Measurements from ENCODE around the gene KPNA1. TPM values are rescaled to one million over a fixed set of nuclear protein-coding genes. Genes with fewer than 3 reads are reported as not detected.

Gene KPNA1
- total RNA-seq, 1 donor from 2014 or later, result 86.8 TPM

GRCh38 chr3:122520861-122521260 lies 6.1 kb upstream of the KPNA1 start:
- no peaks in the 10 kb centered on the region for H3K4me1 Mint-ChIP-seq
- DNase-seq (ENCODE audit: low read depth, low spot score), result no peak
- peaks cover 10% of the 10 kb centered on the region for H3K27me3 Mint-ChIP-seq (ENCODE audit: low read depth)
- H3K27ac Mint-ChIP-seq (ENCODE audit: unreplicated experiment), result no peak overlapping the region
- no peaks in the 10 kb centered on the region for H3K36me3 Mint-ChIP-seq (ENCODE audit: low read depth)
- no peak for TF ChIP-seq CTCF (conservative IDR thresholded peaks at IDR 0.05)
- H3K9me3 Mint-ChIP-seq, result no peaks in the 10 kb centered on the region
- H3K4me3 Mint-ChIP-seq, result no peak overlapping the region

- no peak for TF ChIP-seq CTCF (conservative IDR thresholded peaks at IDR 0.05)
- Mint-ChIP-seq H3K27me3 (ENCODE audit: low read depth) (peaks cover 12% of the 10 kb centered on the region), H3K36me3 (ENCODE audit: low read depth) (no peaks in the 10 kb centered on the region), H3K4me3 (no peak overlapping the region), H3K27ac (ENCODE audit: unreplicated experiment) (no peak overlapping the region), H3K9me3 (no peaks in the 10 kb centered on the region), H3K4me1 (peaks cover 4% of the 10 kb centered on the region)
- no peak for DNase-seq (ENCODE audit: low read depth, low spot score)
Measured at GRCh38 chr3:122519693-122520092, 5.0 kb upstream of the KPNA1 start.

GRCh38 chr3:122516846-122517360 lies 2.2 kb upstream of the KPNA1 start:
- no peak for DNase-seq (ENCODE audit: low read depth, low spot score)
- Mint-ChIP-seq H3K9me3 (no peaks in the 10 kb centered on the region), H3K27me3 (ENCODE audit: low read depth) (peaks cover 12% of the 10 kb centered on the region), H3K36me3 (ENCODE audit: low read depth) (no peaks in the 10 kb centered on the region), H3K4me1 (peaks cover 19% of the 10 kb centered on the region), H3K27ac (ENCODE audit: unreplicated experiment) (no peak overlapping the region), H3K4me3 (peak overlapping the region; percentile 13)
- no peak for TF ChIP-seq CTCF (conservative IDR thresholded peaks at IDR 0.05)

GRCh38 chr3:122515870-122516269 lies 1.1 kb upstream of the KPNA1 start:
- peaks cover 29% of the 10 kb centered on the region for H3K4me1 Mint-ChIP-seq
- TF ChIP-seq CTCF (conservative IDR thresholded peaks at IDR 0.05), result no peak
- peak overlapping the region; percentile 60 for H3K4me3 Mint-ChIP-seq
- H3K27me3 Mint-ChIP-seq (ENCODE audit: low read depth), result peaks cover 12% of the 10 kb centered on the region
- H3K27ac Mint-ChIP-seq (ENCODE audit: unreplicated experiment), result no peak overlapping the region
- no peaks in the 10 kb centered on the region for H3K9me3 Mint-ChIP-seq
- peaks cover 2% of the 10 kb centered on the region for H3K36me3 Mint-ChIP-seq (ENCODE audit: low read depth)
- DNase-seq (ENCODE audit: low read depth, low spot score), result no peak

- peaks cover 3% of the 10 kb centered on the region for H3K36me3 Mint-ChIP-seq (ENCODE audit: low read depth)
- H3K27ac Mint-ChIP-seq (ENCODE audit: unreplicated experiment), result peak overlapping the region; percentile 93
- H3K4me1 Mint-ChIP-seq, result peaks cover 33% of the 10 kb centered on the region
- H3K9me3 Mint-ChIP-seq, result no peaks in the 10 kb centered on the region
- TF ChIP-seq CTCF (conservative IDR thresholded peaks at IDR 0.05), result no peak
- peaks cover 10% of the 10 kb centered on the region for H3K27me3 Mint-ChIP-seq (ENCODE audit: low read depth)
- peak overlapping the region; percentile 90 for H3K4me3 Mint-ChIP-seq
- no peak for DNase-seq (ENCODE audit: low read depth, low spot score)
Measured at GRCh38 chr3:122515020-122515468, 305 bp upstream of the KPNA1 start.

All from neural crest cell (in vitro differentiated cells).